Psoas muscle (tissue), 8 donors: ENCODE data around the gene ZBTB7C. TPM values are rescaled to one million over a fixed set of nuclear protein-coding genes. Genes with fewer than 3 reads are reported as not detected.

Experiments used
- ATAC-seq, 4 donors: fragments of 200-7000 bp; cut with Tn5 transposase; one replicate each; pipeline ENCODE4 v1.9.1; 2020; ENCODE audit warnings: moderate library complexity in 3 of 4, mild to moderate bottlenecking in 2 of 4
- DNase-seq, 2 donors: peaks; one replicate each; pipeline ENCODE4 v3.0.0-alpha.2; 2020
- H3K27ac ChIP-seq: fragments of 200-600 bp; one replicate; pipeline ENCODE4 v1.8.0; 2022
- H3K27me3 ChIP-seq, 3 donors: fragments of 200-600 bp in 1 of 3; one replicate each; pipeline versions ENCODE4 v1.6.1 to v1.8.0; 2013 to 2022; ENCODE audit warnings: low read length in 2 of 3, mild to moderate bottlenecking in 2 of 3, moderate library complexity in 1 of 3; ENCODE audit not compliant: insufficient read depth in 3 of 3
- H3K36me3 ChIP-seq, 2 donors: fragments of 200-600 bp in 1 of 2; one replicate each; pipeline versions ENCODE4 v1.6.1 to v1.8.0; 2013 to 2022; ENCODE audit warnings: low read depth in 1 of 2, mild to moderate bottlenecking in 1 of 2, moderate library complexity in 1 of 2; ENCODE audit not compliant: insufficient read depth in 1 of 2
- H3K4me1 ChIP-seq: fragments of 200-600 bp; one replicate; pipeline ENCODE4 v1.8.0; 2022
- H3K4me3 ChIP-seq: fragments of 200-600 bp; one replicate; pipeline ENCODE4 v1.8.0; 2022; ENCODE audit warnings: mild to moderate bottlenecking
- H3K9me3 ChIP-seq: fragments of 200-600 bp; one replicate; pipeline ENCODE4 v1.8.0; 2022
- WGBS, 3 donors: extraction: QIAGEN DNeasy Blood & Tissue Kit; methylation state at CpG; one replicate each; pipeline versions ENCODE4 v1.1.6 to v1.1.7; 2013; 5-methylcytosine and 5-hydroxymethylcytosine counted together
- intact Hi-C, 2 donors: fragments of 100-400 bp; cut with DNase I; formaldehyde crosslinking; loops; one replicate each; pipeline versions ENCODE4 v1.11.0 to v1.14.2; 2022
- polyA plus RNA-seq, 3 donors: library from polyadenylated mRNA; stranded (reverse); fragments of 200-250 nt; gene quantifications; one replicate each; pipeline ENCODE4 v1.2.3, GENCODE V29; 2013
- total RNA-seq, 4 donors: library from RNA; stranded (reverse); fragmentation: NEBNext Ultra II Directional in 2 of 4; extraction: Animal tissue kit (Norgen Biotek cat#: 25700) in 2 of 4; gene quantifications; one replicate each; pipeline versions ENCODE4 v1.2.1 to v1.2.4, GENCODE V29; 2021 to 2023
- TF ChIP-seq, protein P1 (sequence below): fragments of 200-600 bp; IDR thresholded peaks from one replicate; pipeline ENCODE4 v1.8.0; 2022; ENCODE audit warnings: antibody characterized with exemption
- donor health status: healthy with polysubstance abuse.
- donor health status: DM: no; HTN: no; CAD: no; lungs with moderate emphysema.
- donor health status: Bipolar disorder and iron deficiency.
- donor health status: healthy.
- donor health status: DM: yes; HTN: yes; CAD: no.
- donor health status: DM: no; HTN: no; CAD: no.
- donor health status: DM: no; HTN: no; CAD: no.
- donor health status: DM: yes; HTN: yes; CAD: no.

The ZBTB7C gene
- total and polyA plus RNA-seq, 7 donors = 0.34 to 2.9 (median 0.78) TPM

- Histone ChIP-seq H3K27me3 (no peaks in the 10 kb centered on the region), H3K27ac (no peak overlapping the region), H3K4me1 (no peaks in the 10 kb centered on the region), H3K36me3 (no peaks in the 10 kb centered on the region), H3K9me3 (peaks cover 6% of the 10 kb centered on the region), H3K4me3 (no peak overlapping the region)
- no peak for ATAC-seq
- DNase-seq = no peak
- WGBS, 3 donors = 78 to 92% (median 83%) methylated on average over 4 of the region's 4 CpGs
- TF ChIP-seq, protein P1, sequence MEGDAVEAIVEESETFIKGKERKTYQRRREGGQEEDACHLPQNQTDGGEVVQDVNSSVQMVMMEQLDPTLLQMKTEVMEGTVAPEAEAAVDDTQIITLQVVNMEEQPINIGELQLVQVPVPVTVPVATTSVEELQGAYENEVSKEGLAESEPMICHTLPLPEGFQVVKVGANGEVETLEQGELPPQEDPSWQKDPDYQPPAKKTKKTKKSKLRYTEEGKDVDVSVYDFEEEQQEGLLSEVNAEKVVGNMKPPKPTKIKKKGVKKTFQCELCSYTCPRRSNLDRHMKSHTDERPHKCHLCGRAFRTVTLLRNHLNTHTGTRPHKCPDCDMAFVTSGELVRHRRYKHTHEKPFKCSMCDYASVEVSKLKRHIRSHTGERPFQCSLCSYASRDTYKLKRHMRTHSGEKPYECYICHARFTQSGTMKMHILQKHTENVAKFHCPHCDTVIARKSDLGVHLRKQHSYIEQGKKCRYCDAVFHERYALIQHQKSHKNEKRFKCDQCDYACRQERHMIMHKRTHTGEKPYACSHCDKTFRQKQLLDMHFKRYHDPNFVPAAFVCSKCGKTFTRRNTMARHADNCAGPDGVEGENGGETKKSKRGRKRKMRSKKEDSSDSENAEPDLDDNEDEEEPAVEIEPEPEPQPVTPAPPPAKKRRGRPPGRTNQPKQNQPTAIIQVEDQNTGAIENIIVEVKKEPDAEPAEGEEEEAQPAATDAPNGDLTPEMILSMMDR = no peak
- intact Hi-C loops = no loop called here
Observed at GRCh38 chr18:48367557-48367956, 41.6 kb downstream of the ZBTB7C start.

DNA sequence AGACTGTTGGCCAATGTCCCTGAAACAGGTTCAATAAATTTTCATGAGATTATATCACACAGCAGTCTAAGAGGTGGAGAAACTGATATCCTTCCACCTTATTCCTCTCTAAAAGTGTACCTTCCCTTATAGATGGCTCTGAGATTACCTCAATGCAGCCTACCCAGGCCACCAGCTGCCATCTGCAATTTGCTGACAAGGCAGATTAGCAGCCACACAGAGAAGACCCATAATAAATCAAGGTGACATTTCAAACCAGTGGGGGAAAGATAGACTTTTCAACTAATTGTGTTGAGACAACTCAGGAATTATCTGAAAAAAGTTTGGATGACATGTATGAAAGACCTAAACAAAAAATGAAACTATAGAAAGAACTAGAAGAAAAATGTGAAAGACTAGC is 43.2 kb downstream of the ZBTB7C start:
- intact Hi-C loops = no loop called here
- no peak for ATAC-seq
- no peaks in the 10 kb centered on the region for H3K36me3 ChIP-seq

DNA sequence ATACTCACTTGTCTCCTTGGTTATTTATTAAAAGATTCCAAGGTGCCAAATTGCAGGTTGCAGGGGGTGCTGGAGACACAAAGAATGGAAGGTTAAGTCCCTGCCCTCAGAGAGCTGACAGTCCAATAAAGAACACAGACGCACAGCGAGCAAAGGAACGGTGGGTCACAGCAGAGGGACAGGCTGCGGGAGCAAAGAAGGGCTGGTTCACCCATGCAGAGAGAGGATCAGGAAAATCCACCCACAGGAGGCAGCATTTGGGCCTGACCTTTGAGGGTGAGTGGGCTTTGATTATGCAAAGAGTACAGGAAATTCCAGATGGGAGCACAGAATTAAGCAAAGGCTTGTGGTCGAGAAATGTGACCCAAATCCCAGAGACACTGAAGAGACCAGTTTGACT is 45.0 kb downstream of the ZBTB7C start:
- intact Hi-C loops = no loop called here
- H3K4me1 ChIP-seq = no peaks in the 10 kb centered on the region
- 90 to 96% (median 95%) methylated on average over 5 of the region's 5 CpGs for WGBS, 3 donors
- no peaks in the 10 kb centered on the region for H3K27me3 ChIP-seq
- H3K36me3 ChIP-seq = no peaks in the 10 kb centered on the region
- ATAC-seq (no peak), DNase-seq (no peak)
- no peak overlapping the region for H3K4me3 ChIP-seq
- peaks cover 6% of the 10 kb centered on the region for H3K9me3 ChIP-seq
- no peak overlapping the region for H3K27ac ChIP-seq
- TF ChIP-seq, protein P1 = no peak

More for the DNA sequence above, 43.2 kb downstream of the ZBTB7C start:
- Histone ChIP-seq H3K27ac (no peak overlapping the region), H3K9me3 (peaks cover 6% of the 10 kb centered on the region), H3K4me1 (no peaks in the 10 kb centered on the region), H3K27me3 (no peaks in the 10 kb centered on the region), H3K4me3 (no peak overlapping the region)
- TF ChIP-seq, protein P1 = no peak
- no peak for DNase-seq

DNA sequence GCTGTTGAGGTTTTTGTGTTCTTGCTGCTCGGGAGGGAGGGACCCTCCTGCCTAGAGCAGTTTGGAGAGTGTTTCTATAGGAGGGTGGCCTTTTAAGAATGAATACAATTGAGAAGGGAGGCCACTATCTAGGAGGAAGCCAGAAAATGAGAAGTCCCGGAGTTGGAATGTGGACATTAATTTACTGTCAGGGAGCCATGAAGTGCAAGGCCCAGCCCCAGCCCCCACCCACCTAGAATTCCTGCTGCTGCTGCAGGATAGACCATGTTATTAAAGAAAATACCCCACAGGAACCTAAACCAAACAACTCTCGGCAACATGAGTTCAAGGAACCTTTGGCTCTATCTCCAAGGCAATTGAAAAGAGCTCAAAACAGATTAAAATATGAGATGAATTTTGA is 46.0 kb downstream of the ZBTB7C start:
- ATAC-seq (no peak), DNase-seq (no peak)
- Histone ChIP-seq H3K9me3 (peaks cover 6% of the 10 kb centered on the region), H3K36me3 (no peaks in the 10 kb centered on the region), H3K4me3 (no peak overlapping the region), H3K27me3 (no peaks in the 10 kb centered on the region), H3K4me1 (no peaks in the 10 kb centered on the region), H3K27ac (no peak overlapping the region)
- intact Hi-C loops = no loop called here
- TF ChIP-seq, protein P1 = no peak
- 71 to 84% (median 75%) methylated on average over 3 of the region's 3 CpGs for WGBS, 3 donors

DNA sequence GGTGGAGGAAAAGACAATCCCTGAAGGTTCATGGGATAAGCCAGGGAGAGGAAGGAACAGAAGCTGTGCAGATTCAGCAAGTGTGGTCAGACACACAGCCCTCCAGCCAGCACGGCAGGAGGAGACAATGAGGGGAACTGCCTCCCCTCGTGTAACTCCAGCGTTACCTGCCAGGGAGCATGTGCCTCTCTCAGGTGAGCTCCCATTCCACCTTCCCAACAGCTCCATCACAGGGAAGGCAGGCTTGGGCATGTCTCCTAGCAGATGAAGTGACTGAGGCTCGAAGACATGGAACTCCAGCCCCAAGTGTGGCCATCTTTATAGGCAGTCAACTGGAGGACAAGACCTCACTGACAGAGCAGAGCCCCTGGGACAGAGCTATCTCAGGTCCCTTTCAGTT is 47.4 kb downstream of the ZBTB7C start:
- TF ChIP-seq, protein P1 = no peak
- no peak for ATAC-seq
- no peaks in the 10 kb centered on the region for H3K27me3 ChIP-seq
- no peak overlapping the region for H3K27ac ChIP-seq
- intact Hi-C loops = no loop called here
- H3K9me3 ChIP-seq = peaks cover 6% of the 10 kb centered on the region
- DNase-seq = no peak
- H3K4me1 ChIP-seq = no peaks in the 10 kb centered on the region
- H3K36me3 ChIP-seq = no peaks in the 10 kb centered on the region
- no peak overlapping the region for H3K4me3 ChIP-seq
- WGBS, 3 donors = 90 to 94% (median 92%) methylated on average over 4 of the region's 4 CpGs
